Measurements from ENCODE around the gene SPRN. TPM values are rescaled to one million over a fixed set of nuclear protein-coding genes. Genes with fewer than 3 reads are reported as not detected.

The SPRN gene
- total and polyA plus RNA-seq, 2 of the 4 experiments (the other 2 are of a cell fraction), result 0.36 to 2.3 TPM

- no peak overlapping the region for H2BK5ac ChIP-seq (ENCODE audit: low read depth, low read length, poor library complexity, severe bottlenecking)
- H3K9me1 ChIP-seq (ENCODE audit: insufficient read depth, low read length), result peaks cover 6% of the 10 kb centered on the region; the same call in 1 of the 2 replicates
- no peak overlapping the region for H2AK9ac ChIP-seq (replicated peaks; ENCODE audit: low read depth, low read length, poor library complexity)
- no peak overlapping the region for H3K4me2 ChIP-seq (ENCODE audit: low read depth, low read length)
- H3K14ac ChIP-seq (replicated peaks; ENCODE audit: low read depth, low read length), result no peak overlapping the region
- ChIA-PET CTCF (no interaction called here), POLR2A (ENCODE audit: unreplicated experiment) (no interaction called here)
- ATAC-seq (ENCODE audit: low read depth) (no peak), DNase-seq (no peak)
- dilution Hi-C loops (cut with HindIII; ENCODE audit: low sequenced_read_pairs, unreplicated experiment), result no loop called here
- in situ Hi-C loops (cut with MboI; ENCODE audit: low sequenced_read_pairs), result no loop called here
- peaks cover 51% of the 10 kb centered on the region for H3K36me3 ChIP-seq (ENCODE audit: control insufficient read depth, insufficient read depth, low read length)
- no peak overlapping the region for H4K8ac ChIP-seq (ENCODE audit: low read depth in 2 of 2, low read length in 2 of 2)
- BruUV-seq (replicated peaks), result no TSS peak
- no peak overlapping the region for H4K5ac ChIP-seq (ENCODE audit: low read depth, low read length)
- H2BK20ac ChIP-seq (ENCODE audit: low read depth, low read length), result no peak overlapping the region
- WGBS, 2 experiments (ENCODE audit: extremely low coverage in 2 of 2, insufficient read length in 1 of 2), result 96% methylated on average over 9 of the region's 12 CpGs; no CpG with 5 or more reads in 1 of the 2 experiments
- no peak overlapping the region for H3K56ac ChIP-seq (ENCODE audit: extremely low read depth, insufficient read depth, low read length)
- H3K4me3 ChIP-seq (ENCODE audit: insufficient read depth, low read depth, low read length), result no peak overlapping the region
- no peaks in the 10 kb centered on the region for H3K9me3 ChIP-seq (ENCODE audit: control insufficient read depth, insufficient read depth, low read length)
- H3K23ac ChIP-seq (ENCODE audit: low read depth, low read length), result no peak overlapping the region
- H2AK5ac ChIP-seq (ENCODE audit: low read depth, low read length), result no peak overlapping the region
- H3K79me1 ChIP-seq (ENCODE audit: low read depth in 1 of 2, low read length in 2 of 2), result peaks cover 26 to 52% of the 10 kb centered on the region in 2 experiments
- no peak overlapping the region for H2BK15ac ChIP-seq (ENCODE audit: low read depth, low read length)
- no peak overlapping the region for H3K27ac ChIP-seq (ENCODE audit: insufficient read depth, low read length)
- no peak overlapping the region for H3K18ac ChIP-seq (ENCODE audit: low read depth, low read length)
- H3K4ac ChIP-seq (ENCODE audit: low read depth, low read length), result no peak overlapping the region
- no peak overlapping the region for H4K91ac ChIP-seq (ENCODE audit: insufficient read depth, low read depth, low read length)
- no peak overlapping the region for H2AFZ ChIP-seq (replicated peaks; ENCODE audit: low read length, poor library complexity)
- H3K9ac ChIP-seq (ENCODE audit: low read depth, low read length), result no peak overlapping the region
- TF ChIP-seq RCOR1 (IDR thresholded peaks at IDR 0.05; ENCODE audit: insufficient replicate concordance, low read length) (no peak), FOS (IDR thresholded peaks at IDR 0.05; ENCODE audit: low read depth, low read length) (no peak), RAD21 (IDR thresholded peaks at IDR 0.05; ENCODE audit: low read length) (no peak), ELK1 (IDR thresholded peaks at IDR 0.05; ENCODE audit: borderline replicate concordance, low read depth, low read length) (no peak), CEBPB (IDR thresholded peaks at IDR 0.05; ENCODE audit: low read depth, low read length) (no peak), MAFK (IDR thresholded peaks at IDR 0.05; ENCODE audit: low read depth, low read length) (no peak), USF2 (IDR thresholded peaks at IDR 0.05; ENCODE audit: low read depth, low read length) (no peak), RFX5 (IDR thresholded peaks at IDR 0.05; ENCODE audit: low read depth, low read length) (no peak), MXI1 (IDR thresholded peaks at IDR 0.05; ENCODE audit: borderline replicate concordance, low read depth, low read length) (no peak), MAZ (IDR thresholded peaks at IDR 0.05; ENCODE audit: borderline replicate concordance, low read depth, low read length) (no peak)
- H3K4me1 ChIP-seq (ENCODE audit: control insufficient read depth, insufficient read depth, low read length), result peaks cover 4% of the 10 kb centered on the region; the same call in 1 of the 2 replicates
- intact Hi-C loops (cut with micrococcal nuclease), result no loop called here
- H4K20me1 ChIP-seq (ENCODE audit: insufficient read depth, low read length), result peaks cover 8% of the 10 kb centered on the region; the same call in 1 of the 2 replicates
- no peaks in the 10 kb centered on the region for H3K27me3 ChIP-seq (ENCODE audit: control insufficient read depth, insufficient read depth, low read length)
- H2BK120ac ChIP-seq (ENCODE audit: low read depth, low read length), result no peak overlapping the region
Measured at GRCh38 chr10:133401500-133401899, 22.9 kb downstream of the SPRN start.

Measured in IMR-90 (cell line).